ENCODE results near the gene GOLGA6C. TPM values are rescaled to one million over a fixed set of nuclear protein-coding genes. Genes with fewer than 3 reads are reported as not detected.

GOLGA6C gene
- total and polyA plus RNA-seq, 5 experiments from 2014 or later: not detected

Other genes starting within 250 kb of the GOLGA6C start
- gene PPCDC, start 234.7 kb upstream of the GOLGA6C start, total RNA-seq: 10 to 100 TPM; 13.4 to 15.7 TPM
- 10 to 100 TPM; 12.0 to 16.7 (median 13.0) TPM for gene PPCDC, start 234.7 kb upstream of the GOLGA6C start, polyA plus RNA-seq
- 10 to 100 TPM; 20.7 to 27.6 TPM for gene C15orf39, start 56.5 kb upstream of the GOLGA6C start, total RNA-seq
- gene C15orf39, start 56.5 kb upstream of the GOLGA6C start, polyA plus RNA-seq: 1 to 10 TPM; 1.0 to 4.5 (median 2.3) TPM
- gene GOLGA6D, start 24.5 kb downstream of the GOLGA6C start, total RNA-seq: under 1 TPM; 0.16 to 0.19 TPM
- under 1 TPM in 1 of 3 donors, not detected in 2; 0.06 TPM for gene GOLGA6D, start 24.5 kb downstream of the GOLGA6C start, polyA plus RNA-seq
- gene COMMD4, start 77.7 kb downstream of the GOLGA6C start, total RNA-seq: 10 to 100 TPM; 22.0 to 24.0 TPM
- 10 to 100 TPM; 27.2 to 42.5 (median 40.8) TPM for gene COMMD4, start 77.7 kb downstream of the GOLGA6C start, polyA plus RNA-seq
- gene NEIL1, start 88.7 kb downstream of the GOLGA6C start, total RNA-seq: 1 to 10 TPM; 6.1 to 9.2 TPM
- 1 to 10 TPM; 2.1 to 3.5 (median 2.2) TPM for gene NEIL1, start 88.7 kb downstream of the GOLGA6C start, polyA plus RNA-seq
- 100 to 1,000 TPM; 369 to 370 TPM for gene MAN2C1, start 110.3 kb downstream of the GOLGA6C start, total RNA-seq
- 10 to 100 TPM; 20.4 to 29.8 (median 28.7) TPM for gene MAN2C1, start 110.3 kb downstream of the GOLGA6C start, polyA plus RNA-seq
- 100 to 1,000 TPM; 130 to 137 TPM for gene SIN3A, start 193.4 kb downstream of the GOLGA6C start, total RNA-seq
- 10 to 100 TPM; 12.4 to 17.0 (median 12.7) TPM for gene SIN3A, start 193.4 kb downstream of the GOLGA6C start, polyA plus RNA-seq

All from naive thymus-derived CD8-positive, alpha-beta T cell (primary cell).